Loucy (cell line): Measurements from ENCODE around the gene GAST.
"Not testable (repeated sequence)": the region's sequence is repeated elsewhere in the genome, so short reads cannot be mapped to it uniquely, and the experiment has no call there.

Experiments
- CTCF ChIP-seq: fragments of 200-600 bp; sonication (generic); conservative IDR thresholded peaks from 2 replicates; pipeline ENCODE4 v1.5.1; 2014; ENCODE audit warnings: mild to moderate bottlenecking, antibody characterized with exemption, low read length
- EZH2phosphoT487 ChIP-seq: fragments of 200-600 bp; IDR thresholded peaks from 2 replicates; pipeline ENCODE4 v1.6.1; 2018; ENCODE audit warnings: antibody characterized with exemption, mild to moderate bottlenecking, moderate library complexity, borderline replicate concordance

- TF ChIP-seq CTCF, EZH2phosphoT487: not testable (repeated sequence)
These were observed 11.3 kb upstream of the GAST start for GRCh38 chr17:41700843-41701242.
